Mucosa of descending colon (tissue), 3 donors: Measurements from ENCODE around the gene SCMH1. TPM values are rescaled to one million over a fixed set of nuclear protein-coding genes. Genes with fewer than 3 reads are reported as not detected.

Experiments
- ATAC-seq: fragments of 200-7000 bp; cut with Tn5 transposase; one replicate; pipeline ENCODE4 v1.9.1; 2020; ENCODE audit warnings: mild to moderate bottlenecking, moderate library complexity
- DNase-seq, 3 donors: peaks; one replicate each; pipeline ENCODE4 v3.0.0-alpha.2; 2020
- H3K36me3 ChIP-seq: fragments of 200-600 bp; one replicate; pipeline ENCODE4 v1.8.0; 2021; ENCODE audit warnings: low read depth, mild to moderate bottlenecking
- H3K4me1 ChIP-seq: fragments of 200-600 bp; one replicate; pipeline ENCODE4 v1.8.0; 2021; ENCODE audit warnings: low read depth, mild to moderate bottlenecking
- H3K4me3 ChIP-seq: fragments of 200-600 bp; one replicate; pipeline ENCODE4 v1.8.0; 2021; ENCODE audit warnings: mild to moderate bottlenecking
- H3K9me3 ChIP-seq: fragments of 200-600 bp; one replicate; pipeline ENCODE4 v1.8.0; 2021; ENCODE audit warnings: mild to moderate bottlenecking
- intact Hi-C, 2 donors: fragments of 100-400 bp; cut with DNase I in 1 of 2; cut with micrococcal nuclease in 1 of 2; formaldehyde crosslinking; loops; one replicate each; pipeline versions ENCODE4 v1.11.0 to v1.11.1; 2022; cut with DNase I, micrococcal nuclease
- total RNA-seq, 3 donors: library from RNA; stranded (reverse); fragmentation: NEBNext Ultra II Directional in 2 of 3; extraction: Animal tissue kit (Norgen Biotek cat#: 25700) in 2 of 3; gene quantifications; one replicate each; pipeline versions ENCODE4 v1.2.1 to v1.2.4, GENCODE V29; 2021 to 2023
- TF ChIP-seq, protein P1 (sequence below): fragments of 200-600 bp; IDR thresholded peaks from one replicate; pipeline ENCODE4 v1.8.0; 2022; ENCODE audit warnings: antibody characterized with exemption, mild to moderate bottlenecking
- donor health status: DM: no; HTN: no; CAD: no; lungs with moderate emphysema.
- donor health status: DM: no; HTN: no; CAD: no.
- donor health status: DM: no; HTN: yes; CAD: no.

Gene SCMH1
- total RNA-seq, 3 donors from 2014 or later, result 25.1 to 66.9 (median 35.6) TPM

DNA sequence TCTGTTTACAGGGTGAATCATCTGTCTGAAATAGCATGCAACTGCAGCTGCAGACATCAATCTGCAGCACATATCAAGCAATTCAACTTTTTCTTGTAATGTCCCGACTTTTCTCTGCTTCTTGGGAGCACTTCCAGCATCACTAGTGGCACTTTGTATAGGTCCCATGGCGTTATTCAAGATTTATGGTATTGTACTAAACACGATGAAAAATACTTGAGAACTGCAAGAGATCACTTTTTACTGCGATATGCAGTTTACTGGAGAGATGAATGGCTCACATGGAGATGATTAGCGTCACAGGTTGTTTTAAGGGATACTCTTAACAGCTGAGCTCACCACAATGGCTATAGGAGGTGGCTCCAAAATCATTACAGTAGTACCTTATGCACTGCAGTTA lies 7.2 kb upstream of the SCMH1 start:
- no peaks in the 10 kb centered on the region for H3K4me1 ChIP-seq
- TF ChIP-seq, protein P1, sequence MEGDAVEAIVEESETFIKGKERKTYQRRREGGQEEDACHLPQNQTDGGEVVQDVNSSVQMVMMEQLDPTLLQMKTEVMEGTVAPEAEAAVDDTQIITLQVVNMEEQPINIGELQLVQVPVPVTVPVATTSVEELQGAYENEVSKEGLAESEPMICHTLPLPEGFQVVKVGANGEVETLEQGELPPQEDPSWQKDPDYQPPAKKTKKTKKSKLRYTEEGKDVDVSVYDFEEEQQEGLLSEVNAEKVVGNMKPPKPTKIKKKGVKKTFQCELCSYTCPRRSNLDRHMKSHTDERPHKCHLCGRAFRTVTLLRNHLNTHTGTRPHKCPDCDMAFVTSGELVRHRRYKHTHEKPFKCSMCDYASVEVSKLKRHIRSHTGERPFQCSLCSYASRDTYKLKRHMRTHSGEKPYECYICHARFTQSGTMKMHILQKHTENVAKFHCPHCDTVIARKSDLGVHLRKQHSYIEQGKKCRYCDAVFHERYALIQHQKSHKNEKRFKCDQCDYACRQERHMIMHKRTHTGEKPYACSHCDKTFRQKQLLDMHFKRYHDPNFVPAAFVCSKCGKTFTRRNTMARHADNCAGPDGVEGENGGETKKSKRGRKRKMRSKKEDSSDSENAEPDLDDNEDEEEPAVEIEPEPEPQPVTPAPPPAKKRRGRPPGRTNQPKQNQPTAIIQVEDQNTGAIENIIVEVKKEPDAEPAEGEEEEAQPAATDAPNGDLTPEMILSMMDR, result no peak
- H3K36me3 ChIP-seq, result no peaks in the 10 kb centered on the region
- DNase-seq (no peak), ATAC-seq (no peak)
- no peak overlapping the region for H3K4me3 ChIP-seq
- no peaks in the 10 kb centered on the region for H3K9me3 ChIP-seq
- intact Hi-C loops, result no loop called here

DNA sequence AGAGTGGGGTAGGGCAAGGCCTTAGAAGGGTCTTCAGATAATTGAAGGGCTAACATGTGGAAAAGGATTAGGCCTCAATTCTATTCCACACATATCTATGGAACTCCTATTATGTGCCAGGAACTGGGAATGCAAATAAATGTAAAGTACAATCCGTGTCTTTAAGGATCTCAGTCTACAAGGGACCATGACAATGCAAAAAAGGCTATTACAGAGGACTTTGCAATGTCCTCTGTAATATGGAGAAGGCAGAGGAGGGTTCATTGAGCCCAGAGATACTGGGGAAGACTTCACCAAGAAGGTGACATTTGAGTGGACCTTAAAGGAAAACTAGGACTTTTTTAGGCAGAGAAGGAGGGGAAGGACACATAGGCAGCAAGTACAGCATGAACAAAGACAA lies 4.5 kb upstream of the SCMH1 start:
- intact Hi-C loops, result no loop called here
- H3K4me1 ChIP-seq, result no peaks in the 10 kb centered on the region
- H3K9me3 ChIP-seq, result no peaks in the 10 kb centered on the region
- no peaks in the 10 kb centered on the region for H3K36me3 ChIP-seq
- ATAC-seq, result no peak
- TF ChIP-seq, protein P1, result no peak
- DNase-seq, result no peak
- no peak overlapping the region for H3K4me3 ChIP-seq

DNA sequence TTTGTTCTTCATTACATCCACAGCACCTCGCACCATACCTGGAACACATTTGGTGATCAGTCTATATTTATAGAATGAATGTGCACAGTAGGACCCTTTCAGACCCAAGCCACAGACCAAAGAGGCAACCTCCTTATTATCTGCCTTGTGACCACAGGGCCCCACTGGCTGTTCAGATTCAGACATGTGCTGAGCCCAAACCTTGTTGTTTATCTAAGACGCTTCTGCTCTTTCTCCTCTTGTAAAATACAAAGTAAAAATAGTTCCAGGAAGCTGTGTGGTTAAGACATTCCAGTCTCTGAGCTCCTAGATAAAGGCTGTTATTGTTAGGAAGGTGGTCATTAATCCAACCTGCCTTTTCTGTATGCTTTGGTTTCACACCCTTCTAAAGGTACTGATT lies 3.6 kb upstream of the SCMH1 start:
- H3K36me3 ChIP-seq, result no peaks in the 10 kb centered on the region
- no peaks in the 10 kb centered on the region for H3K9me3 ChIP-seq
- intact Hi-C loops, result no loop called here
- TF ChIP-seq, protein P1, result no peak
- H3K4me3 ChIP-seq, result no peak overlapping the region
- H3K4me1 ChIP-seq, result no peaks in the 10 kb centered on the region
- ATAC-seq (no peak), DNase-seq (no peak)

DNA sequence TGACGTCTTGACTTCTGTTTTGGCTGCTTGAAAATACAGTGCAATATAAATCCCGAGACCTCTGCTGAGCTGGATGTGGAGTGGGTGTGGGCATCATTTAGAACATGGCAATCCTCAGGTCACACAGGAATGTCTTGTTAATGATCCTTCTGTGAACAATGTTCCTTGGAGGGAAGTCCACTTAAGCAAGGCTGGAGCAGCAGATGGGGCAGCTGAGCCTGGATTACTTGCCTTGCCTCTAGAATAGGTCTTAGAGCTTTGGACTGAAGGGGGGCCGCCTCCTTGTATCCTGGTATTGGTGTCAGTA lies 926 bp upstream of the SCMH1 start:
- H3K4me3 ChIP-seq, result no peak overlapping the region
- intact Hi-C loops, result no loop called here
- H3K9me3 ChIP-seq, result no peaks in the 10 kb centered on the region
- peaks cover 6% of the 10 kb centered on the region for H3K4me1 ChIP-seq
- ATAC-seq (no peak), DNase-seq (no peak)
- H3K36me3 ChIP-seq, result no peaks in the 10 kb centered on the region
- TF ChIP-seq, protein P1, result no peak

DNA sequence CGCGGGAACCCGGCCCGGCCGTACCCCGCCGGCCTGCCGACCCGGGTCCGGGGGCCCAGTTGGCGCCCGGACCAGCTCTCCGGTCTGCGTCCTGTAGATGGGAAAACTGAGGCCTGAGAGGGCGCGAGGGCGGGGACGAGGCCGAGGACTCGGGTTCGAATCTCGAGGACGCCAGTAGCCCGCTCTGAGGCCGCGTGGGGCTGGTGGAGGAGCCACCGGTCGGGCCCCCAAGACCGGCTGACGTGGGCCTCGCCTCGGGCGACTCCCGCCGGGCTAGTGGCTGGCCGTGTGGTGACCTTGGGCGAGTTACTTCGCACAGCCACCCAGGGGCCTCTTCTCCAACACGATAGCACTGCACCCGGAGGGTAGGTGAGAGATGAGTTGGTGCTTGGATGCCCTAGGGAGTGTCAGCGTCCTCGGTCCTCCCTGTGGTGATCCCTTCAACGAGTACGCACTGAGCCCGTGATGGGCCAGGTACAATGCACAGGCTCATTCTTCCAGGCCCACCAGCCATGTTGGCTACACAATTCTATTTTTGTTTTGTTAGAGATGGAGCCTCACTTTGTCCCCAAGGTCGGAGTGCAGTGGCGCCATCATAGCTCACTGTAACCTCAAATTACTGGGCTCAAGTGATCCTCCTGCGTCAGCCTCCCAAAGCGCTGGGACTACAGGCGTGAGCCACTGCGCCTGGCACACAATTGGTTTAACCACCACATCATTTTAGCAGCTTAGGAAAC lies 404 bp upstream of the SCMH1 start:
- H3K4me3 ChIP-seq, result peak overlapping the region; percentile 79
- DNase-seq (peak; percentile 29 to 67 (median 47)), ATAC-seq (peak; percentile 2)
- TF ChIP-seq, protein P1, result no peak
- no peaks in the 10 kb centered on the region for H3K36me3 ChIP-seq
- H3K9me3 ChIP-seq, result no peaks in the 10 kb centered on the region
- H3K4me1 ChIP-seq, result peaks cover 6% of the 10 kb centered on the region
- intact Hi-C loops, result no loop called here

DNA sequence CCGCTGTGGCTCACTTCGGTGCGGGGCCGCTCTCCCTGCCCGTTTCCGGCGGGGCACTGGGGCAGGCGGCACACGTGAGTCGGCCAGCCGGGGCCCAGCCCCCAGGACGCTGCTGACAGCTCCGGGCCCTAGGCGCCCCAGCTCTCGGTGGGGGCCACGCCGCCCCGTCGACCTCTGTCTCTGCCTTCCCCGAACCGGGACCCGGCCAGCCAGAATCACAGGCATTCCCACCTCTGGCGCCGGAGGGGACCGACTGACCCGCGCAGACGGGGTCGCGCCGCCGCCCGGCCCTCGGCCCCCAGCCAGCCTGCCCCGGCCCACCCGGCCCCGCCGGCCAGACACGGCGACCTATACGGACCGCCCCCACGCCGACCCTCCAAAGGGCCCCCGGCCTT lies 755 bp downstream of the SCMH1 start:
- peaks cover 6% of the 10 kb centered on the region for H3K4me1 ChIP-seq
- H3K4me3 ChIP-seq, result peak overlapping the region; percentile 79
- no peaks in the 10 kb centered on the region for H3K9me3 ChIP-seq
- no peaks in the 10 kb centered on the region for H3K36me3 ChIP-seq
- intact Hi-C loops, result no loop called here
- DNase-seq (peak; percentile 61 to 80 (median 78)), ATAC-seq (peak; percentile 81)
- TF ChIP-seq, protein P1, result no peak
